H9 (cell line): ENCODE data around the gene OGDH. TPM values are rescaled to one million over a fixed set of nuclear protein-coding genes. Genes with fewer than 3 reads are reported as not detected.

Experiments used
- DNase-seq: peaks from one replicate; pipeline ENCODE4 v3.0.0-alpha.2; 2017
- H2AFZ ChIP-seq: one replicate; pipeline ENCODE4 v1.6.1; 2013; ENCODE audit warnings: mild to moderate bottlenecking, low read length, control low read depth, moderate library complexity
- H2AK5ac ChIP-seq: 2 replicates; pipeline ENCODE4 v1.6.1; 2013; ENCODE audit warnings: low read length, control low read depth, mixed read lengths; ENCODE audit not compliant: insufficient read length
- H2BK120ac ChIP-seq: one replicate; pipeline ENCODE4 v1.6.1; 2013; ENCODE audit warnings: low read depth, mild to moderate bottlenecking, low read length, control low read depth, inconsistent platforms; ENCODE audit not compliant: poor library complexity, severe bottlenecking
- H2BK12ac ChIP-seq: 2 replicates; pipeline ENCODE4 v1.6.1; 2013; ENCODE audit warnings: low read length, control low read depth, mixed read lengths, low read depth; ENCODE audit not compliant: insufficient read length
- H2BK15ac ChIP-seq: 2 replicates; pipeline ENCODE4 v1.6.1; 2013; ENCODE audit warnings: low read depth, low read length, control low read depth
- H2BK20ac ChIP-seq: one replicate; pipeline ENCODE4 v1.6.1; 2013; ENCODE audit warnings: low read depth, mild to moderate bottlenecking, low read length, control low read depth, inconsistent platforms; ENCODE audit not compliant: poor library complexity, severe bottlenecking
- H2BK5ac ChIP-seq: 2 replicates; pipeline ENCODE4 v1.6.1; 2013; ENCODE audit warnings: low read length, control low read depth, mixed read lengths; ENCODE audit not compliant: insufficient read length
- H3K14ac ChIP-seq: 2 replicates; pipeline ENCODE4 v1.6.1; 2013; ENCODE audit warnings: low read length, control low read depth; ENCODE audit not compliant: insufficient read depth
- H3K18ac ChIP-seq: 2 replicates; pipeline ENCODE4 v1.6.1; 2013; ENCODE audit warnings: low read depth, mild to moderate bottlenecking, mixed read lengths, low read length, control low read depth; ENCODE audit not compliant: insufficient read length
- H3K23ac ChIP-seq: 2 replicates; pipeline ENCODE4 v1.6.1; 2013; ENCODE audit warnings: low read length, control low read depth, mixed read lengths, low read depth; ENCODE audit not compliant: insufficient read length
- H3K23me2 ChIP-seq: 2 replicates; pipeline ENCODE4 v1.6.1; 2013; ENCODE audit warnings: low read depth, mild to moderate bottlenecking, mixed read lengths, low read length, control low read depth; ENCODE audit not compliant: insufficient read length, poor library complexity, severe bottlenecking
- H3K27ac ChIP-seq: 2 replicates; pipeline ENCODE4 v1.5.1; 2013; ENCODE audit warnings: low read length, control low read depth, mixed read lengths, low read depth; ENCODE audit not compliant: insufficient read length
- H3K27me3 ChIP-seq: 2 replicates; pipeline ENCODE4 v1.6.1; 2013; ENCODE audit warnings: low read length, control low read depth, inconsistent platforms; ENCODE audit not compliant: insufficient read depth
- H3K4ac ChIP-seq: 2 replicates; pipeline ENCODE4 v1.6.1; 2013; ENCODE audit warnings: low read depth, mild to moderate bottlenecking, control low read depth, inconsistent platforms, low read length, moderate library complexity
- H3K4me1 ChIP-seq: 2 replicates; pipeline ENCODE4 v1.6.1; 2013; ENCODE audit warnings: low read length, control low read depth, inconsistent platforms; ENCODE audit not compliant: insufficient read depth
- H3K4me2 ChIP-seq: 2 replicates; pipeline ENCODE4 v1.6.1; 2013; ENCODE audit warnings: low read length, control low read depth, mixed read lengths; ENCODE audit not compliant: insufficient read length, insufficient read depth
- H3K56ac ChIP-seq: 2 replicates; pipeline ENCODE4 v1.6.1; 2013; ENCODE audit warnings: low read depth, mild to moderate bottlenecking, mixed read lengths, low read length, control low read depth; ENCODE audit not compliant: insufficient read length
- H3K79me1 ChIP-seq: 2 replicates; pipeline ENCODE4 v1.6.1; 2013; ENCODE audit warnings: low read depth, mild to moderate bottlenecking, moderate library complexity, low read length, control low read depth, inconsistent platforms; ENCODE audit not compliant: insufficient read depth, poor library complexity, severe bottlenecking
- H3K79me2 ChIP-seq: 2 replicates; pipeline ENCODE4 v1.6.1; 2013; ENCODE audit warnings: low read length, control low read depth, inconsistent platforms; ENCODE audit not compliant: insufficient read depth
- H3K9ac ChIP-seq: 2 replicates; pipeline ENCODE4 v1.6.1; 2013; ENCODE audit warnings: low read length, control low read depth, mixed read lengths; ENCODE audit not compliant: insufficient read length; ENCODE audit errors: extremely low read depth
- H3K9me3 ChIP-seq: one replicate; pipeline ENCODE4 v1.6.1; 2013; ENCODE audit warnings: low read depth, low read length, inconsistent platforms; ENCODE audit not compliant: control insufficient read depth
- H3T11ph ChIP-seq: one replicate; pipeline ENCODE4 v1.6.1; 2013; ENCODE audit warnings: mild to moderate bottlenecking, low read length, control low read depth, inconsistent platforms
- H4K20me1 ChIP-seq: one replicate; pipeline ENCODE4 v1.6.1; 2013; ENCODE audit not compliant: control insufficient read depth, insufficient read length, insufficient read depth
- H4K5ac ChIP-seq: 2 replicates; pipeline ENCODE4 v1.6.1; 2013; ENCODE audit warnings: low read depth, mild to moderate bottlenecking, mixed read lengths, low read length, control low read depth; ENCODE audit not compliant: insufficient read length
- H4K8ac ChIP-seq: replicated peaks from 2 replicates; pipeline ENCODE4 v1.6.1; 2013; ENCODE audit warnings: low read length, control low read depth, mixed read lengths, low read depth; ENCODE audit not compliant: insufficient read length
- H4K91ac ChIP-seq: 2 replicates; pipeline ENCODE4 v1.6.1; 2013; ENCODE audit warnings: low read depth, mild to moderate bottlenecking, moderate library complexity, mixed read lengths, low read length, control low read depth; ENCODE audit not compliant: insufficient read length
- H3K27ac Mint-ChIP-seq, 3 experiments: 2 replicates in 2 of 3; 3 replicates in 1 of 3; pipeline ENCODE4 v1.8.0; 2020 to 2021; ENCODE audit warnings: mixed read lengths in 3 of 3, mild to moderate bottlenecking in 1 of 3, moderate library complexity in 1 of 3
- H3K27me3 Mint-ChIP-seq: 2 replicates; pipeline ENCODE4 v1.8.0; 2021; ENCODE audit warnings: low read depth, mild to moderate bottlenecking, moderate library complexity, mixed read lengths
- H3K36me3 Mint-ChIP-seq, 3 experiments: 2 replicates in 2 of 3; 3 replicates in 1 of 3; pipeline ENCODE4 v1.8.0; 2020 to 2021; ENCODE audit warnings: low read depth in 3 of 3, mixed read lengths in 3 of 3; ENCODE audit not compliant: insufficient read depth in 1 of 3
- H3K4me1 Mint-ChIP-seq, 2 experiments: 2 replicates each; pipeline ENCODE4 v1.8.0; 2020; ENCODE audit warnings: mixed read lengths in 2 of 2
- H3K4me3 Mint-ChIP-seq, 2 experiments: 2 replicates in 1 of 2; 3 replicates in 1 of 2; pipeline ENCODE4 v1.8.0; 2020 to 2021; ENCODE audit warnings: mild to moderate bottlenecking in 2 of 2, mixed read lengths in 2 of 2, moderate library complexity in 1 of 2
- H3K9me3 Mint-ChIP-seq, 2 experiments: 2 replicates in 1 of 2; 3 replicates in 1 of 2; pipeline ENCODE4 v1.8.0; 2020; ENCODE audit warnings: mild to moderate bottlenecking in 2 of 2, mixed read lengths in 2 of 2, moderate library complexity in 1 of 2
- CTCF ChIP-seq: fragments of 200-600 bp; sonication (generic); conservative IDR thresholded peaks from 3 replicates; pipeline ENCODE4 v1.8.0; 2021; ENCODE audit warnings: antibody characterized with exemption, mild to moderate bottlenecking
- WGBS: extraction: QIAGEN DNeasy Blood & Tissue Kit; methylation state at CpG from one replicate; pipeline ENCODE4 v1.1.7; 2013; ENCODE audit warnings: missing lambda C conversion rate, low lambda C conversion rate, mixed read lengths; ENCODE audit not compliant: insufficient read length; ENCODE audit errors: extremely low coverage; 5-methylcytosine and 5-hydroxymethylcytosine counted together
- total RNA-seq: library from RNA; stranded (reverse); gene quantifications from 2 replicates; pipeline ENCODE4 v1.2.1, GENCODE V29; 2021

OGDH gene
- total RNA-seq, 1 experiment from 2014 or later: 77.3 TPM

- Histone ChIP-seq H3K14ac (no peak overlapping the region), H2BK15ac (no peak overlapping the region), H3K4me2 (no peak overlapping the region), H3K56ac (no peak overlapping the region), H3K9me3 (no peaks in the 10 kb centered on the region), H3K23me2 (no peaks in the 10 kb centered on the region), H4K5ac (no peak overlapping the region), H3K18ac (no peak overlapping the region), H4K8ac (no peak overlapping the region), H2BK12ac (no peak overlapping the region), H3K27me3 (no peaks in the 10 kb centered on the region), H3K27ac (no peak overlapping the region), H3T11ph (no peak overlapping the region), H3K4me1 (no peaks in the 10 kb centered on the region), H2BK20ac (no peak overlapping the region), H2AFZ (no peak overlapping the region), H3K23ac (no peak overlapping the region), H3K79me1 (no peaks in the 10 kb centered on the region), H2BK5ac (no peak overlapping the region), H4K20me1 (no peaks in the 10 kb centered on the region), H2AK5ac (no peak overlapping the region), H3K9ac (no peak overlapping the region), H3K79me2 (no peaks in the 10 kb centered on the region), H4K91ac (no peak overlapping the region), H2BK120ac (no peak overlapping the region), H3K4ac (no peak overlapping the region)
- Mint-ChIP-seq H3K4me1 (no peaks in the 10 kb centered on the region), H3K27ac (no peak overlapping the region), H3K27me3 (no peaks in the 10 kb centered on the region; the same call in none of the 2 replicates), H3K9me3 (no peaks in the 10 kb centered on the region), H3K4me3 (no peak overlapping the region; a peak in 1 of 5 replicates), H3K36me3 (no peaks in the 10 kb centered on the region)
- DNase-seq: no peak
- no CpG with 5 or more reads among the region's 5 CpGs for WGBS
- no peak for TF ChIP-seq CTCF
These were observed 127.5 kb downstream of the OGDH start for GRCh38 chr7:44733708-44734481.
